ENCODE data around the gene TMEM25.
"Not testable (repeated sequence)": the region's sequence is repeated elsewhere in the genome, so short reads cannot be mapped to it uniquely, and the experiment has no call there.

TMEM25 gene

GRCh38 chr11:118532852-118533768 lies 2.1 kb downstream of the TMEM25 start:
- DNase-seq = no peak

GRCh38 chr11:118533769-118534729 lies 3.1 kb downstream of the TMEM25 start:
- no peak for DNase-seq

GRCh38 chr11:118535261-118535660 lies 4.3 kb downstream of the TMEM25 start:
- no peak for DNase-seq

- no peak for DNase-seq
Observed at GRCh38 chr11:118536726-118537125, 5.7 kb downstream of the TMEM25 start.

GRCh38 chr11:118537409-118537980 lies 6.5 kb downstream of the TMEM25 start:
- no peak for DNase-seq

- DNase-seq = no peak
Observed at GRCh38 chr11:118544010-118544646, 13.1 kb downstream of the TMEM25 start.

GRCh38 chr11:118544647-118545010 lies 13.6 kb downstream of the TMEM25 start:
- DNase-seq = no peak

- DNase-seq = no peak
Observed at GRCh38 chr11:118545533-118545932, 14.5 kb downstream of the TMEM25 start.

- DNase-seq = no peak
Observed at GRCh38 chr11:118547132-118547531, 16.1 kb downstream of the TMEM25 start.

GRCh38 chr11:118552341-118552740 lies 21.3 kb downstream of the TMEM25 start:
- no peak for DNase-seq

GRCh38 chr11:118560806-118561205 lies 29.8 kb downstream of the TMEM25 start:
- DNase-seq = no peak

- no peak for DNase-seq
Observed at GRCh38 chr11:118565051-118565450, 34.1 kb downstream of the TMEM25 start.

GRCh38 chr11:118569670-118570069 lies 38.7 kb downstream of the TMEM25 start:
- no peak for DNase-seq

GRCh38 chr11:118570787-118571186 lies 39.8 kb downstream of the TMEM25 start:
- no peak for DNase-seq

- DNase-seq = not testable (repeated sequence)
Observed at GRCh38 chr11:118571701-118572060, 40.7 kb downstream of the TMEM25 start.

- DNase-seq = peak; percentile 77
Observed at GRCh38 chr11:118572061-118572980, 41.3 kb downstream of the TMEM25 start, which contains the start of gene ARCN1. TSS of gene ARCN1 (plus strand) at chr11:118572409. CDS start at chr11:118572548, 139 bp downstream.

GRCh38 chr11:118572981-118573550 lies 42.1 kb downstream of the TMEM25 start:
- peak; percentile 56 for DNase-seq

- no peak for DNase-seq
Observed at GRCh38 chr11:118574636-118575035, 43.6 kb downstream of the TMEM25 start.

- not testable (repeated sequence) for DNase-seq
Observed at GRCh38 chr11:118577995-118578394, 47.0 kb downstream of the TMEM25 start.

GRCh38 chr11:118581057-118581456 lies 50.1 kb downstream of the TMEM25 start:
- DNase-seq = no peak
